IMR-90 (cell line): Measurements from ENCODE around the gene NCK1. TPM values are rescaled to one million over a fixed set of nuclear protein-coding genes. Genes with fewer than 3 reads are reported as not detected.

ENCODE experiments used
- ATAC-seq: fragments of 200-7000 bp; cut with Tn5 transposase; 2 replicates; pipeline ENCODE4 v1.9.1; 2020; ENCODE audit warnings: low read depth, mild to moderate bottlenecking, moderate library complexity
- BruUV-seq: library from RNA; stranded (reverse); fragments of 400-500 nt; replicated peaks from 2 replicates; lab custom pipeline; 2021; lab: Mats Ljungman, UMichigan
- CTCF ChIA-PET: fragments of 300-600 bp; formaldehyde crosslinking; extraction: SDS; loops from one replicate; lab custom pipeline; 2021; ENCODE audit warnings: antibody characterized with exemption; lab: Yijun Ruan, JAX
- POLR2A ChIA-PET: fragments of 300-600 bp; sonication (Branson Sonifier 250); formaldehyde crosslinking; loops from one replicate; lab custom pipeline; 2022; ENCODE audit warnings: antibody characterized with exemption; ENCODE audit not compliant: unreplicated experiment; lab: Charles Lee
- DNase-seq: peaks from one replicate; pipeline ENCODE4 v3.0.0; 2013
- H2AFZ ChIP-seq: replicated peaks from 2 replicates; pipeline ENCODE3; 2013; ENCODE audit warnings: low read length, mild to moderate bottlenecking; ENCODE audit not compliant: poor library complexity
- H2AK5ac ChIP-seq: 2 replicates; pipeline ENCODE4 v1.6.1; 2013; ENCODE audit warnings: low read depth, low read length, inconsistent platforms
- H2AK9ac ChIP-seq: replicated peaks from 2 replicates; pipeline ENCODE3; 2013; ENCODE audit warnings: mild to moderate bottlenecking, low read depth, low read length, moderate library complexity; ENCODE audit not compliant: poor library complexity
- H2BK120ac ChIP-seq: 2 replicates; pipeline ENCODE4 v1.6.1; 2013; ENCODE audit warnings: low read depth, low read length, inconsistent platforms
- H2BK15ac ChIP-seq: 3 replicates; pipeline ENCODE4 v1.6.1; 2013; ENCODE audit warnings: low read depth, low read length, inconsistent platforms
- H2BK20ac ChIP-seq: 2 replicates; pipeline ENCODE4 v1.6.1; 2013; ENCODE audit warnings: low read depth, mild to moderate bottlenecking, inconsistent platforms, low read length, moderate library complexity
- H2BK5ac ChIP-seq: 2 replicates; pipeline ENCODE4 v1.6.1; 2013; ENCODE audit warnings: mild to moderate bottlenecking, low read depth, low read length, inconsistent platforms; ENCODE audit not compliant: poor library complexity, severe bottlenecking
- H3K14ac ChIP-seq: replicated peaks from 2 replicates; pipeline ENCODE4 v1.6.1; 2013; ENCODE audit warnings: low read depth, low read length, inconsistent platforms
- H3K18ac ChIP-seq: 2 replicates; pipeline ENCODE4 v1.6.1; 2013; ENCODE audit warnings: low read depth, low read length, control low read depth
- H3K23ac ChIP-seq: 2 replicates; pipeline ENCODE4 v1.6.1; 2013; ENCODE audit warnings: low read depth, low read length, inconsistent platforms
- H3K27ac ChIP-seq: 2 replicates; pipeline ENCODE4 v1.5.1; 2013; ENCODE audit warnings: mild to moderate bottlenecking, control low read depth, low read length; ENCODE audit not compliant: insufficient read depth
- H3K27me3 ChIP-seq: 2 replicates; pipeline ENCODE4 v1.6.1; 2013; ENCODE audit warnings: low read length; ENCODE audit not compliant: control insufficient read depth, insufficient read depth
- H3K36me3 ChIP-seq: 2 replicates; pipeline ENCODE4 v1.6.1; 2013; ENCODE audit warnings: low read length, mixed read lengths; ENCODE audit not compliant: control insufficient read depth, insufficient read depth
- H3K4ac ChIP-seq: 2 replicates; pipeline ENCODE4 v1.6.1; 2013; ENCODE audit warnings: low read depth, low read length, inconsistent platforms
- H3K4me1 ChIP-seq: 2 replicates; pipeline ENCODE4 v1.6.1; 2013; ENCODE audit warnings: low read length, mixed read lengths; ENCODE audit not compliant: control insufficient read depth, insufficient read depth
- H3K4me2 ChIP-seq: 2 replicates; pipeline ENCODE4 v1.6.1; 2013; ENCODE audit warnings: low read depth, mild to moderate bottlenecking, control low read depth, low read length, moderate library complexity
- H3K4me3 ChIP-seq: 2 replicates; pipeline ENCODE4 v1.5.1; 2013; ENCODE audit warnings: low read depth, mild to moderate bottlenecking, control low read depth, low read length, moderate library complexity; ENCODE audit not compliant: insufficient read depth
- H3K56ac ChIP-seq: 2 replicates; pipeline ENCODE4 v1.6.1; 2013; ENCODE audit warnings: low read length, inconsistent platforms; ENCODE audit not compliant: insufficient read depth; ENCODE audit errors: extremely low read depth
- H3K79me1 ChIP-seq, 2 experiments: 2 replicates each; pipeline ENCODE4 v1.6.1; 2013; ENCODE audit warnings: low read length in 2 of 2, inconsistent platforms in 1 of 2, low read depth in 1 of 2
- H3K9ac ChIP-seq: 2 replicates; pipeline ENCODE4 v1.6.1; 2013; ENCODE audit warnings: low read depth, low read length, control low read depth
- H3K9me1 ChIP-seq: 2 replicates; pipeline ENCODE4 v1.6.1; 2013; ENCODE audit warnings: low read length, inconsistent platforms; ENCODE audit not compliant: insufficient read depth
- H3K9me3 ChIP-seq: 2 replicates; pipeline ENCODE4 v1.6.1; 2013; ENCODE audit warnings: low read length; ENCODE audit not compliant: control insufficient read depth, insufficient read depth
- H4K20me1 ChIP-seq: 2 replicates; pipeline ENCODE4 v1.6.1; 2013; ENCODE audit warnings: low read length, inconsistent platforms; ENCODE audit not compliant: insufficient read depth
- H4K5ac ChIP-seq: 2 replicates; pipeline ENCODE4 v1.6.1; 2013; ENCODE audit warnings: mild to moderate bottlenecking, low read depth, low read length, control low read depth
- H4K8ac ChIP-seq, 2 experiments: 2 replicates each; pipeline ENCODE4 v1.6.1; 2013; ENCODE audit warnings: low read depth in 2 of 2, low read length in 2 of 2, control low read depth in 1 of 2, inconsistent platforms in 1 of 2
- H4K91ac ChIP-seq: 2 replicates; pipeline ENCODE4 v1.6.1; 2013; ENCODE audit warnings: low read depth, low read length, inconsistent platforms; ENCODE audit not compliant: insufficient read depth
- BHLHE40 ChIP-seq: fragments of 150-350 bp; IDR thresholded peaks from 2 replicates; pipeline ENCODE4 v1.6.1; 2016; ENCODE audit warnings: mild to moderate bottlenecking, low read depth, low read length
- CEBPB ChIP-seq: IDR thresholded peaks from 2 replicates; pipeline ENCODE4 v1.6.1; 2012; ENCODE audit warnings: low read depth, low read length, improper control_type of control experiment
- CHD1 ChIP-seq: IDR thresholded peaks from 2 replicates; pipeline ENCODE4 v1.6.1; 2012; ENCODE audit warnings: low read depth, low read length, improper control_type of control experiment
- CTCF ChIP-seq: conservative IDR thresholded peaks from 2 replicates; pipeline ENCODE4 v1.5.1; 2012; ENCODE audit warnings: mild to moderate bottlenecking, low read depth, low read length, improper control_type of control experiment
- ELK1 ChIP-seq: fragments of 150-350 bp; IDR thresholded peaks from 2 replicates; pipeline ENCODE4 v1.6.1; 2016; ENCODE audit warnings: low read depth, mild to moderate bottlenecking, low read length, moderate library complexity, borderline replicate concordance
- FOS ChIP-seq: fragments of 150-350 bp; IDR thresholded peaks from 2 replicates; pipeline ENCODE4 v1.6.1; 2016; ENCODE audit warnings: low read depth, low read length
- MAFK ChIP-seq: IDR thresholded peaks from 2 replicates; pipeline ENCODE4 v1.6.1; 2012; ENCODE audit warnings: low read depth, low read length, improper control_type of control experiment
- MXI1 ChIP-seq: IDR thresholded peaks from 2 replicates; pipeline ENCODE4 v1.6.1; 2012; ENCODE audit warnings: low read depth, mild to moderate bottlenecking, low read length, moderate library complexity, borderline replicate concordance
- NFE2L2 ChIP-seq: fragments of 150-350 bp; IDR thresholded peaks from 2 replicates; pipeline ENCODE4 v1.6.1; 2016; ENCODE audit warnings: low read depth, mild to moderate bottlenecking, low read length
- POLR2A ChIP-seq: IDR thresholded peaks from 2 replicates; pipeline ENCODE4 v1.6.1; 2012; ENCODE audit warnings: mild to moderate bottlenecking, low read depth, low read length
- RCOR1 ChIP-seq: IDR thresholded peaks from 2 replicates; pipeline ENCODE4 v1.6.1; 2012; ENCODE audit warnings: mild to moderate bottlenecking, low read length, improper control_type of control experiment; ENCODE audit not compliant: insufficient replicate concordance
- RFX5 ChIP-seq: IDR thresholded peaks from 2 replicates; pipeline ENCODE4 v1.8.0; 2012; ENCODE audit warnings: low read depth, mild to moderate bottlenecking, low read length, moderate library complexity
- SMC3 ChIP-seq: fragments of 150-350 bp; IDR thresholded peaks from 2 replicates; pipeline ENCODE4 v1.6.1; 2016; ENCODE audit warnings: low read depth, mild to moderate bottlenecking, antibody characterized with exemption, low read length, moderate library complexity
- USF2 ChIP-seq: fragments of 150-350 bp; IDR thresholded peaks from 2 replicates; pipeline ENCODE4 v1.6.1; 2017; ENCODE audit warnings: mild to moderate bottlenecking, antibody characterized with exemption, low read length, low read depth
- WGBS, 2 experiments: methylation state at CpG; one replicate each; pipeline versions ENCODE4 v1.1.5 to v1.1.7; 2013; ENCODE audit warnings: missing lambda C conversion rate in 2 of 2; ENCODE audit not compliant: insufficient read length in 1 of 2; ENCODE audit errors: extremely low coverage in 2 of 2; 5-methylcytosine and 5-hydroxymethylcytosine counted together
- dilution Hi-C: fragments of 300-500 bp; cut with HindIII; formaldehyde crosslinking; loops from one replicate; pipeline ENCODE4 v1.14.3; 2018; ENCODE audit warnings: low sequenced_read_pairs; ENCODE audit not compliant: unreplicated experiment
- in situ Hi-C: fragments of 300-500 bp; cut with MboI; formaldehyde crosslinking; loops from 3 replicates; pipeline ENCODE4 v1.14.3; 2019; ENCODE audit warnings: low sequenced_read_pairs, inconsistent platforms, mixed read lengths
- intact Hi-C: fragments of 100-400 bp; cut with micrococcal nuclease; formaldehyde crosslinking; loops from 2 replicates; pipeline ENCODE4 v1.10.0; 2022
- polyA plus RNA-seq, 3 experiments: library from polyadenylated mRNA; depleted of rRNA; stranded (reverse); fragments of >200 nt; gene quantifications; 2 replicates each; pipeline ENCODE4 v1.2.3, GENCODE V29; 2012; ENCODE audit warnings: low replicate concordance in 1 of 3
- total RNA-seq: library from RNA; depleted of rRNA; stranded (reverse); fragments of >200 nt; gene quantifications from 2 replicates; pipeline ENCODE4 v1.2.3, GENCODE V29; 2012

Gene NCK1
- total and polyA plus RNA-seq, 2 of the 4 experiments (the other 2 are of a cell fraction) = 23.7 to 24.3 TPM

- POLR2A ChIA-PET = no interaction called here
- Histone ChIP-seq H2BK5ac (peak overlapping the region; percentile 84), H3K27me3 (no peaks in the 10 kb centered on the region), H3K4ac (peak overlapping the region; percentile 86), H2AK5ac (peak overlapping the region; percentile 90), H3K18ac (peak overlapping the region; percentile 96), H4K91ac (peak overlapping the region; percentile 88), H2BK15ac (peak overlapping the region; percentile 86), H4K8ac (peak overlapping the region; percentile 6 to 82), H3K9ac (peak overlapping the region; percentile 14; the same call in 1 of the 2 replicates), H2BK20ac (peak overlapping the region; percentile 94), H2BK120ac (peak overlapping the region; percentile 91), H3K79me1 (peaks cover 5 to 27% of the 10 kb centered on the region in 2 experiments), H3K36me3 (no peaks in the 10 kb centered on the region), H4K5ac (peak overlapping the region; percentile 91), H3K23ac (peak overlapping the region; percentile 76), H4K20me1 (no peaks in the 10 kb centered on the region), H3K4me1 (peaks cover 24% of the 10 kb centered on the region), H2AFZ (no peak overlapping the region), H3K4me2 (peak overlapping the region; percentile 83), H3K14ac (peak overlapping the region; percentile 83), H3K9me3 (no peaks in the 10 kb centered on the region), H3K4me3 (no peak overlapping the region), H3K27ac (peak overlapping the region; percentile 94; the same call in 1 of the 2 replicates), H3K9me1 (peaks cover 13% of the 10 kb centered on the region), H3K56ac (peak overlapping the region; percentile 81), H2AK9ac (peak overlapping the region; percentile 3)
- intact Hi-C loops (loop anchor here (5.0 kb wide), 1 partner anchor 93 kb away; the partner anchor contains the start of gene NCK1), dilution Hi-C loops (no loop called here), in situ Hi-C loops (no loop called here)
- peak; percentile 38 for ATAC-seq
- no TSS peak for BruUV-seq
- WGBS, 2 experiments = 95% methylated on average over 3 of the region's 4 CpGs; no CpG with 5 or more reads in 1 of the 2 experiments
- no peak for DNase-seq
- CTCF ChIA-PET = interaction anchor here (2.0 kb wide), 1 partner anchor 59 kb away, joined by 12 read pairs; no protein-coding TSS in a partner anchor
- TF ChIP-seq FOS = no peak
- no peak for TF ChIP-seq BHLHE40
- no peak for TF ChIP-seq MXI1
- TF ChIP-seq RCOR1 = no peak
- no peak for TF ChIP-seq POLR2A
- TF ChIP-seq CHD1 = no peak
- TF ChIP-seq MAFK = no peak
- no peak for TF ChIP-seq USF2
- TF ChIP-seq RFX5 = no peak
- TF ChIP-seq CTCF = no peak
- TF ChIP-seq SMC3 = no peak
- no peak for TF ChIP-seq CEBPB
- no peak for TF ChIP-seq NFE2L2
- TF ChIP-seq ELK1 = no peak
Observed at GRCh38 chr3:136954980-136955780, 93.2 kb downstream of the NCK1 start.
